Mesenchymal stem cell (in vitro differentiated cells and primary cell): ENCODE data around the gene SETD2.

Source experiments
- DNase-seq: peaks from one replicate; pipeline ENCODE4 v3.0.0-alpha.2; 2013
- H2AFZ ChIP-seq: one replicate; pipeline ENCODE4 v1.6.1; 2013; ENCODE audit warnings: low read depth, mild to moderate bottlenecking, control low read depth, inconsistent platforms, low read length, moderate library complexity
- H2AK5ac ChIP-seq: 2 replicates; pipeline ENCODE4 v1.6.1; 2013; ENCODE audit warnings: low read length, moderate library complexity, mild to moderate bottlenecking, inconsistent platforms; ENCODE audit not compliant: severe bottlenecking
- H2BK120ac ChIP-seq: one replicate; pipeline ENCODE4 v1.6.1; 2013; ENCODE audit warnings: low read depth, mild to moderate bottlenecking, inconsistent platforms, low read length, moderate library complexity
- H2BK12ac ChIP-seq, 2 experiments: one replicate each; pipeline ENCODE4 v1.6.1; 2013; ENCODE audit warnings: inconsistent platforms in 2 of 2, low read length in 2 of 2, mild to moderate bottlenecking in 2 of 2, moderate library complexity in 2 of 2, control low read depth in 1 of 2
- H2BK15ac ChIP-seq: one replicate; pipeline ENCODE4 v1.6.1; 2013; ENCODE audit warnings: mild to moderate bottlenecking, low read depth, inconsistent platforms; ENCODE audit not compliant: poor library complexity, severe bottlenecking
- H2BK5ac ChIP-seq: 2 replicates; pipeline ENCODE4 v1.6.1; 2013; ENCODE audit warnings: low read depth, mild to moderate bottlenecking, low read length, control low read depth, inconsistent platforms; ENCODE audit not compliant: poor library complexity, severe bottlenecking
- H3K14ac ChIP-seq, 2 experiments: one replicate each; pipeline ENCODE4 v1.6.1; 2013; ENCODE audit warnings: inconsistent platforms in 2 of 2, low read length in 2 of 2, control low read depth in 1 of 2, mild to moderate bottlenecking in 1 of 2, moderate library complexity in 1 of 2
- H3K18ac ChIP-seq, 2 experiments: one replicate each; pipeline ENCODE4 v1.6.1; 2013; ENCODE audit warnings: inconsistent platforms in 2 of 2, low read length in 2 of 2, control low read depth in 1 of 2, low read depth in 1 of 2, mild to moderate bottlenecking in 1 of 2
- H3K23ac ChIP-seq, 2 experiments: one replicate each; pipeline ENCODE4 v1.6.1; 2013; ENCODE audit warnings: inconsistent platforms in 2 of 2, low read length in 2 of 2, mild to moderate bottlenecking in 2 of 2, moderate library complexity in 2 of 2, control low read depth in 1 of 2
- H3K27ac ChIP-seq: 2 replicates; pipeline ENCODE4 v1.5.1; 2013; ENCODE audit warnings: mild to moderate bottlenecking, moderate library complexity, low read length, control low read depth, inconsistent platforms; ENCODE audit not compliant: poor library complexity, severe bottlenecking
- H3K27me3 ChIP-seq, 2 experiments: 2 replicates each; pipeline versions ENCODE4 v1.6.1 to v1.7.0; 2013; ENCODE audit warnings: low read length in 2 of 2, mild to moderate bottlenecking in 2 of 2, moderate library complexity in 2 of 2, control low read depth in 1 of 2, inconsistent platforms in 1 of 2; ENCODE audit not compliant: control insufficient read depth in 1 of 2, insufficient read depth in 1 of 2
- H3K36me3 ChIP-seq, 2 experiments: 2 replicates each; pipeline versions ENCODE4 v1.6.1 to v1.7.0; 2013; ENCODE audit warnings: low read length in 2 of 2, control low read depth in 1 of 2, inconsistent platforms in 1 of 2, low read depth in 1 of 2, mild to moderate bottlenecking in 1 of 2; ENCODE audit not compliant: insufficient read depth in 2 of 2, control insufficient read depth in 1 of 2
- H3K4ac ChIP-seq, 2 experiments: one replicate each; pipeline ENCODE4 v1.6.1; 2013; ENCODE audit warnings: inconsistent platforms in 2 of 2, low read length in 2 of 2, mild to moderate bottlenecking in 2 of 2, moderate library complexity in 2 of 2, control low read depth in 1 of 2, low read depth in 1 of 2
- H3K4me1 ChIP-seq: 2 replicates; pipeline ENCODE4 v1.6.1; 2013; ENCODE audit warnings: low read depth, low read length, control low read depth; ENCODE audit not compliant: control insufficient read depth, insufficient read depth
- H3K4me2 ChIP-seq: 2 replicates; pipeline ENCODE4 v1.6.1; 2013; ENCODE audit warnings: low read length, mild to moderate bottlenecking, inconsistent platforms; ENCODE audit not compliant: poor library complexity, severe bottlenecking
- H3K4me3 ChIP-seq, 2 experiments: 2 replicates each; pipeline versions ENCODE4 v1.5.1 to v1.7.0; 2013; ENCODE audit warnings: low read length in 2 of 2, mild to moderate bottlenecking in 2 of 2, control low read depth in 1 of 2, low read depth in 1 of 2; ENCODE audit not compliant: insufficient read depth in 1 of 2
- H3K79me1 ChIP-seq: replicated peaks from 2 replicates; pipeline ENCODE4 v1.6.1; 2013; ENCODE audit warnings: mild to moderate bottlenecking, control low read depth, low read length, inconsistent platforms; ENCODE audit not compliant: poor library complexity, severe bottlenecking
- H3K9ac ChIP-seq: 2 replicates; pipeline ENCODE4 v1.7.0; 2013; ENCODE audit warnings: mild to moderate bottlenecking, low read length, moderate library complexity
- H3K9me3 ChIP-seq: 2 replicates; pipeline ENCODE4 v1.7.0; 2013; ENCODE audit warnings: mild to moderate bottlenecking, low read length; ENCODE audit not compliant: control insufficient read depth
- H4K8ac ChIP-seq: one replicate; pipeline ENCODE4 v1.6.1; 2013; ENCODE audit warnings: inconsistent platforms, mild to moderate bottlenecking, low read length, moderate library complexity
- H4K91ac ChIP-seq: one replicate; pipeline ENCODE4 v1.6.1; 2013; ENCODE audit warnings: mild to moderate bottlenecking, low read length, inconsistent platforms
- WGBS: methylation state at CpG from one replicate; pipeline ENCODE4 v1.1.7; 2013; ENCODE audit warnings: mixed read lengths; 5-methylcytosine and 5-hydroxymethylcytosine counted together

Gene SETD2

DNA sequence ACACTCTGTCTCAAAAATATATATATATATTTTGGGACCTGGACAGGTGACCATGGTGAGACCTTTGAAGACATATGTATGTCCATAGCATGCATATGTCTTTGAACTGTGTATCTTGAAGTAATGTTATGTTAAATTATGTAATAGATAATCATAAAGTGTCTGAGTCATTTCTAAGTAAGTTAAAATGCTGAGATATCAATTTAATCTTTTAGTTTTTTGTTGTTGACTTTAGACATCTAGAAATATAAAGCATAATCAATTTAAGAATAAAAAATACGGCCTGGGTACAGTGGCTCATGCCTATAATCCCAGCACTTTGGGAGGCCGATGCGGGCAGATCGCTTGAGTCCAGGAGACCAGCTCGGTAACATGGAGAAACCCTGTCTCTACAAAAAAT, 12.7 kb upstream of the SETD2 start:
- H3K27me3 ChIP-seq, result no peaks in the 10 kb centered on the region
- H3K36me3 ChIP-seq, result peaks cover 11 to 21% of the 10 kb centered on the region in 2 experiments
- H4K91ac ChIP-seq, result no peak overlapping the region
- no peak overlapping the region for H3K14ac ChIP-seq
- no peak overlapping the region for H2AFZ ChIP-seq
- H2BK120ac ChIP-seq, result no peak overlapping the region
- no peak overlapping the region for H3K4ac ChIP-seq
- peaks cover 9% of the 10 kb centered on the region for H3K79me1 ChIP-seq
- no peak overlapping the region for H3K18ac ChIP-seq
- no peak overlapping the region for H3K4me2 ChIP-seq
- H3K4me3 ChIP-seq, result no peak overlapping the region
- no peak overlapping the region for H2AK5ac ChIP-seq
- no peak overlapping the region for H3K23ac ChIP-seq
- no peak for DNase-seq
- H2BK5ac ChIP-seq, result no peak overlapping the region
- 97% methylated on average over 4 of the region's 5 CpGs for WGBS
- no peak overlapping the region for H3K27ac ChIP-seq
- H3K9me3 ChIP-seq, result no peaks in the 10 kb centered on the region
- no peak overlapping the region for H2BK15ac ChIP-seq
- H3K4me1 ChIP-seq, result no peaks in the 10 kb centered on the region
- H3K9ac ChIP-seq, result no peak overlapping the region
- H4K8ac ChIP-seq, result no peak overlapping the region
- no peak overlapping the region for H2BK12ac ChIP-seq

DNA sequence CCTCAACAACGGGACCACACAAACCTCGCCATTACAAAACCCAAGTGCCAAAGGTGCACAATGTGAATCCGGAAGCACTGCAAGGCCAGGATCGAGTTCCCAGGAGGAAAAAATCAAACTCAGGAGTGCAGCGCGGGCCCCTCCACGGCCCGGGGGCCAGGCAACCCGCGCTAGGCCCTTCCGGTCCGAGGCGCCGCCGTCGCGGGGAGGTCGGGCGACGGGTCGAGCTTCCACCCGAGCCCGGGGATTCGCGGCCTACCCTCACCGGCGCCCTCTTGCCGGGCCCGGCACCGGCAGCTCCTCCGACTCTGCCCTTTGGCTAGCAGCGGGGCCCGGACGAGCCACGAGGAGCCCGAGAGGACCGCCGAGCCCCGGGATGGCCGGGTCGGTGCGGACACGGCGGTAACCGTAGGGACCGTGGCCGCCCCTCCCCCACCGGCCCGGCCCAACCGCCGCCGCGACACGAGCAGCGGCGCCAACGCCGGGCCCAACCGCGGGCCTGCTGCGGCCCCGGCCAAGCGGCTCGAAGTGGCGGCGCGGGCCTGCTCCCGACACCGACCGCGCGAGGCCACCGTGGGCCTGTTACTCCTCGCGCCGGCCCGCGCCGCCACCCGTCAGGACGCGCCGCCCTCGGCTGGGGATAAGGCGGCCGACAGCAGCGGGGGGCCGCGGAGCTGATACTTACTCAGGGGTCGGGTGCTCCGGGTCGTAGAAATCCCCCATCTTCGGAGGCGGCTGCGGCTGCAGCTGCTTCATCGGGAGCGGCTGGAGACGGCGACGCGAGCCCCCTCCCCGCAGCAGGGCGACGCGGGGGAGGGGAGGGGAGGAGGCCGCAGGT, 525 bp downstream of the SETD2 start:
- peak overlapping the region in 1 of 2 experiments; percentile 86 for H3K23ac ChIP-seq
- peaks cover 8% of the 10 kb centered on the region for H3K79me1 ChIP-seq
- H2BK15ac ChIP-seq, result peak overlapping the region; percentile 44
- peak overlapping the region; percentile 88 for H2AFZ ChIP-seq
- peak overlapping the region; percentile 75 for H3K4me2 ChIP-seq
- H3K27ac ChIP-seq, result peak overlapping the region; percentile 74
- peak overlapping the region; percentile 75 to 94 for H3K4ac ChIP-seq
- peak overlapping the region; percentile 42 for H2BK120ac ChIP-seq
- H3K4me1 ChIP-seq, result peaks cover 7% of the 10 kb centered on the region
- H3K9ac ChIP-seq, result peak overlapping the region; percentile 98
- H3K36me3 ChIP-seq, result no peaks in the 10 kb centered on the region
- peak; percentile 59 for DNase-seq
- no peaks in the 10 kb centered on the region for H3K9me3 ChIP-seq
- no peaks in the 10 kb centered on the region for H3K27me3 ChIP-seq
- H2AK5ac ChIP-seq, result no peak overlapping the region
- peak overlapping the region in 1 of 2 experiments; percentile 95 for H3K14ac ChIP-seq
- peak overlapping the region; percentile 90 to 93 for H3K4me3 ChIP-seq
- H2BK12ac ChIP-seq, result peak overlapping the region in 1 of 2 experiments; percentile 59
- peak overlapping the region; percentile 95 to 96 for H3K18ac ChIP-seq
- peak overlapping the region; percentile 76 for H4K8ac ChIP-seq
- H4K91ac ChIP-seq, result peak overlapping the region; percentile 87
- WGBS, result under 1% methylated on average over 68 of the region's 106 CpGs
- peak overlapping the region; percentile 92 for H2BK5ac ChIP-seq

DNA sequence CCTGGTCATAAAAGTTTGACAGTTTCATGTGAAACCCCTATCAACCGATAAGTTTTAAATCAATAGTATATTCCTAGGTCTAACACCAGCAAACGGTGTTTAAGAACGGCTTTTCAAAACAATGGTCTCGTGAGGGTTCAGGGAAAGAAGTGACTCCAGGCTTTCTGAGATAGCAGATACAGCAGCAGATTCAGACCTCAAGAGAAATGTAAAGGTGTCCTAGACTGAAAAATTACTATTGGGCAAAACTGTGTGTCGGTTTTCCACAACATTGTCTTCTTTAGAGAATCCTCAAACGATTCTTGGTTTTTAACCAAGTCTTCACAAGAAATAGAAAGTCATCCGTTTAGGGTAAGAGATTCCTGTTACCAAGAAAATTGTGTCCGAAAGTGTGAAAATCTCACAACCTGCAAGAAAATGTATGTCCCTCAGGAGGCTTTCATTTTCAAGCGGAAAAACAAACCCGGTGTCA, 1.2 kb downstream of the SETD2 start:
- H3K27me3 ChIP-seq, result no peaks in the 10 kb centered on the region
- no peak overlapping the region for H2BK15ac ChIP-seq
- no peak overlapping the region for H4K91ac ChIP-seq
- DNase-seq, result peak; percentile 43
- peaks cover 7% of the 10 kb centered on the region for H3K4me1 ChIP-seq
- H3K23ac ChIP-seq, result no peak overlapping the region
- H3K14ac ChIP-seq, result no peak overlapping the region
- H3K4me2 ChIP-seq, result peak overlapping the region; percentile 75
- H2BK5ac ChIP-seq, result no peak overlapping the region
- H2BK12ac ChIP-seq, result no peak overlapping the region
- peak overlapping the region in 1 of 2 experiments; percentile 75 for H3K4ac ChIP-seq
- no peak overlapping the region for H4K8ac ChIP-seq
- H2AFZ ChIP-seq, result no peak overlapping the region
- H2BK120ac ChIP-seq, result no peak overlapping the region
- H3K36me3 ChIP-seq, result no peaks in the 10 kb centered on the region
- no peaks in the 10 kb centered on the region for H3K9me3 ChIP-seq
- peaks cover 8% of the 10 kb centered on the region for H3K79me1 ChIP-seq
- peak overlapping the region; percentile 74 for H3K27ac ChIP-seq
- peak overlapping the region; percentile 98 for H3K9ac ChIP-seq
- H3K4me3 ChIP-seq, result peak overlapping the region; percentile 90 to 93
- H3K18ac ChIP-seq, result peak overlapping the region in 1 of 2 experiments; percentile 95
- H2AK5ac ChIP-seq, result no peak overlapping the region
- 0% methylated on average over 9 of the region's 10 CpGs for whole genome bisulfite sequencing

DNA sequence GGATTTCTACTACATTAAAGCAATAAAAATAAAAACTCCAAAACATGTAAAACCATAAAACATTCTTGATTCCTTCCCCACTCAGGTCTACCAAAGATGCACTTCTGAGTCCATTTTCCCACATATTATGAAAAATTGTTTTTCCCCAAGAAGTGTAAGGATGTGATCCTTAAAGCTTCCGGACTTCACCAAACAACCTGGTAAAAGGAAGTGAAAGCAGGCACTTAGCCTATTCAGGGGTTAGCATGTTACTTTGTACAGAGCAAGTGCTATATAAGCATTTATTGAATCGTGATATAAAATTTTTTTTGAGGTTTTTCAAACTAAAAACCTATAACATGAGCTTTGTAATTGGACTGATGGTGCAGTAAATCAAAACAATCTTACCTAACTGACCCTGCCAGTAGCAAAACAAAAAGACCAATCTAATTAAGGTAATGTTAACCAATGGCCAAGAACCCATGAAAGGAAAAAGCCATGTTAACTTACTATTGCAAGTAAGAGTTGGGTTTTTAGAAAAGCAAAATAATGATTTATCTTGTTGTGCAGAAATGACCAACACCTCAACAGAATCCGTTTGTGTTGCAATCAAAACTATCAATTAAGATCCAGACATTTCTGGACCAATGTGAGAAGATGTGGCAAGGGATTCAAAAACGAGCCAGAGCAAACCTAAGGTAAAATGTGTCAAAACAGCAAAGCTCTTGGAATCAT, 1.8 kb downstream of the SETD2 start:
- no peak overlapping the region for H2BK120ac ChIP-seq
- H3K27me3 ChIP-seq, result no peaks in the 10 kb centered on the region
- H2BK5ac ChIP-seq, result no peak overlapping the region
- H3K79me1 ChIP-seq, result peaks cover 7% of the 10 kb centered on the region
- H3K14ac ChIP-seq, result no peak overlapping the region
- no peak overlapping the region for H3K23ac ChIP-seq
- H3K9ac ChIP-seq, result peak overlapping the region; percentile 98
- no peak overlapping the region for H2AK5ac ChIP-seq
- H3K27ac ChIP-seq, result no peak overlapping the region
- H4K91ac ChIP-seq, result no peak overlapping the region
- no peak overlapping the region for H4K8ac ChIP-seq
- no peaks in the 10 kb centered on the region for H3K36me3 ChIP-seq
- no peak overlapping the region for H2BK15ac ChIP-seq
- no peak overlapping the region for H2AFZ ChIP-seq
- H3K4me1 ChIP-seq, result peaks cover 7% of the 10 kb centered on the region
- peak overlapping the region; percentile 75 for H3K4me2 ChIP-seq
- no peak overlapping the region for H3K18ac ChIP-seq
- H3K4me3 ChIP-seq, result peak overlapping the region in 1 of 2 experiments; percentile 93
- H3K9me3 ChIP-seq, result no peaks in the 10 kb centered on the region
- 47% methylated on average over 2 of the region's 4 CpGs for WGBS
- peak; percentile 11 for DNase-seq
- H3K4ac ChIP-seq, result no peak overlapping the region
- H2BK12ac ChIP-seq, result no peak overlapping the region
